Effector CD4-positive, alpha-beta T cell (primary cell): ENCODE data around the gene ADGRL3.
"Not testable (repeated sequence)": the region's sequence is repeated elsewhere in the genome, so short reads cannot be mapped to it uniquely, and the experiment has no call there.

ENCODE experiments used
- DNase-seq: peaks from one replicate; pipeline ENCODE4 v3.0.0-alpha.2; 2020

Gene ADGRL3

GRCh38 chr4:61762722-61763627 is 562.8 kb downstream of the ADGRL3 start:
- DNase-seq = no peak

- DNase-seq = no peak
Measured at GRCh38 chr4:61763682-61764081, 563.6 kb downstream of the ADGRL3 start.

GRCh38 chr4:61764090-61764489 is 564.0 kb downstream of the ADGRL3 start:
- not testable (repeated sequence) for DNase-seq

DNA sequence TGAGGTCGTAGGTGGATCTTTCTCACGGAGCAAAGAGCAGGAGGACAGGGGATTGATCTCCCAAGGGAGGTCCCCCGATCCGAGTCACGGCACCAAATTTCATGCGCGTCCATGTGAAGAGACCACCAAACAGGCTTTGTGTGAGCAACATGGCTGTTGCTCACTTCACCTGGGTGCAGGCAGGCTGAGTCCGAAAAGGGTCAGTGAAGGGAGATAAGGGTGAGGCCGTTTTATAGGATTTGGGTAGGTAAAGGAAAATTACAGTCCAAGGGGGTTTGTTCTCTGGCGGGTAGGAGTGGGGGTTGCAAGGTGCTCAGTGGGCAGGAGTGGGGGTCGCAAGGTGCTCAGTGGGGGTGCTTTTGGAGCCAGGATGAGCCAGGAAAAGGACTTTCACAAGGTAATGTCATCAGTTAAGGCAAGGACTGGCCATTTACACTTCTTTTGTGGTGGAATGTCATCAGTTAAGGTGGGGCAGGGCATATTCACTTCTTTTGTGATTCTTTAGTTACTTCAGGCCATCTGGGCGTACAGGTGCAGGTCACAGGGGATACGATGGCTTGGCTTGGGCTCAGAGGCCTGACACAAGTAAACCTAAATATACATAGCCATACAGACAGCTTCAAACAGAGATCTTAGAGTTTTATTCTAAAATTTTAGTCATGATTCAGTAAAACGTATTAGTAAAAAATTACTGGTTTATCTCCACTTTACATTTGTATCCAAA is 569.5 kb downstream of the ADGRL3 start:
- DNase-seq = not testable (repeated sequence)

- no peak for DNase-seq
Measured at GRCh38 chr4:61770456-61770855, 570.3 kb downstream of the ADGRL3 start.

GRCh38 chr4:61771056-61771455 is 570.9 kb downstream of the ADGRL3 start:
- no peak for DNase-seq

- DNase-seq = no peak
Measured at GRCh38 chr4:61772126-61772525, 572.0 kb downstream of the ADGRL3 start.

DNA sequence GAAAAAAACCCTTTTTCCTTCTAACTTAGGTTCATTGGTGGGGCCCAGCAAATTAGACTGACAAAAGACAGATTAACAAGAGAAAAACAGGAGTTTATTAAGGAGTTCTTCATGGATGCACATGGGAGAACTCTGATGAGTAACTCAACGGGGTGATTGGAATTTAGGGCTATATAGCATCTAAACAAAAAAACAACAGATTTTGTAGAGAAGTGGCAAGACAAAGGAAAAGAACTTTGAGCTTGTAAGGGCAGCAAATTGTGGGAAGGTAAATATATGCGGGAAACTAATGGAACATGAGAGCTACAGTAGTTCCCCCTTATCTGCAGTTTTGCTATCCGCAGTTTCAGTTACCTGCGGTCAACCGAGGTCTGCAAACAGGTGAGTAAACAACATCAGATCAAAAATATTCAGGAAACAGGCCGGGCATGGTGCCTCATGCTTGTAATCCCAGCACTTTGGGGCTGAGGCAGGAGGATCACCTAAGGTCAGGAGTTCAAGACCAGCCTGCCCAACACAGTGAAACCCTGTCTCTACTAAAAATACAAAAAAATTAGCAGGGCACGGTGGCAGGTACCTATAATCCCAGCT is 573.6 kb downstream of the ADGRL3 start:
- DNase-seq = no peak

DNA sequence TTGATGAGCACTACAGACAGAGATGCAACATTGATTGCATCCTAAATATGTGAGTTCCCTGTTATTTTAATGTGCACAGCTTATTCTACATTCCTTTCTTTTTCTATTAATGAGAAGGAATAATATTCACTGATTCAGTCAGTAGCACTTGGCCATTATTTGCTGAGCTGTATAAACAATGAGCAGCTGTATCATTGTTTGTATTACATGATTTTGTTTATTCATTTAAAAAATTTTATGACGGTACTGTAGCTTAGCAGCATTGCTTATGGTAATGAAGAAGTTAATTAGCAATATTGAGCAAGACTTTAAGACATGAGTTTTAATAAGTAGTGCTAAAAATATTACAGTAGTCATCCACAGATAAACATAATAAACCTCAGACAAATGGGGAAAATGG is 582.0 kb downstream of the ADGRL3 start:
- no peak for DNase-seq

GRCh38 chr4:61783050-61783449 is 582.9 kb downstream of the ADGRL3 start:
- DNase-seq = no peak

GRCh38 chr4:61785761-61786160 is 585.6 kb downstream of the ADGRL3 start:
- DNase-seq = no peak

- DNase-seq = no peak
Measured at GRCh38 chr4:61786211-61786610, 586.1 kb downstream of the ADGRL3 start.

DNA sequence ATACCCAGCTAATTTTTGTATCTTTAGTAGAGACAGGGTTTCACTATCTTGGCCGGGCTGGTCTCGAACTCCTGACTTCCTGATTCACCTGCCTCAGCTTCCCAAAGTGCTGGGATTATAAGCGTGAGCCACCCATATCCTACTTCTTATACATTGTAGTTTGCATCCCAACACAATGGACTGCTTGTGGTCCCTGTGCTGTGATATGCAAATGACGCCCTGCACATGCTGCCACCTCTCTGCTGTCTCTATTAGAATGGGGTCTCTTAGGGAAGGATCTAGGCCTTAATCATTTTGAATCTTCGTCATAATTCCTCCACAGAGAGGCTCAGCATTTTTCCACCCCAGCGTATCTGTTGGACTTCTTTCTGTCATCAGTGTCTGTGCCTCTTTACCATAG is 595.9 kb downstream of the ADGRL3 start:
- DNase-seq = no peak

DNA sequence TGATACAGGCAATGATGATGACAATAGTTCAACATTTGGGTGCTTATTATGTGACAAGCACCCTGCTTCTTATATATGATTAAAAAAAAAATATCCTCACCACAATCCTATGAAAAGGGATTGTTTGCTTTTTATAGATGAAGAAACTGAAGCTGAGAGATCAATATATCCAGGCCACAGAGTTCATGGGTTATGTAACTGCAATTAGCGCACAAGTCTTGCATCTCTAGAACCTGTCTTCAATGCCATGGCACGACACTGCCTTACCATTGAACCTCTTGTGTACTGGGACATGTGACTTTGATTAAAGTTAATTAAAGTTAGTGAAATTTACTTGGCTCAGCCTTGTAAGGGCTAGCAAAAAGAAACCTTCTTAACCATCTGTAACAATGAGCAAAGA is 599.7 kb downstream of the ADGRL3 start:
- DNase-seq = no peak

GRCh38 chr4:61805227-61805626 is 605.1 kb downstream of the ADGRL3 start:
- DNase-seq = no peak

DNA sequence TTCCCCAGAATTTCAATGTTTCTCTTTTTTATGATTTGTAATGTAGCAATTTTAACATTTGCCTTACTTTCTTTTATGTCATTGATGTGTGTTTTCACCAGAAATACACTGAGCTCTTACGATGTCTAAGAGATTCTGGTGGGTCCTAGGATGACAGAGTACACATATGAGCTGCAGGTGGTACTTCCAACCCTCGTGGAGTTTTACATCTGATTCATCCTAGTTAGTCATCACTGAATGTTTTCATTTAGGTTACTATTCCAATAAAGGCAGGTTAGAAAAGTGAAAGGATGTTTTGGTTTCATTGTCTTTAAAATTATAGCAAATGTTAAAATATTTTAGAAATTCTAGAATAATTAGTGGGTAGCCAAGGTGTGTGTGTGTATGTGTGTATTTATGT is 605.9 kb downstream of the ADGRL3 start:
- DNase-seq = no peak

- no peak for DNase-seq
Measured at GRCh38 chr4:61812171-61812570, 612.0 kb downstream of the ADGRL3 start.

DNA sequence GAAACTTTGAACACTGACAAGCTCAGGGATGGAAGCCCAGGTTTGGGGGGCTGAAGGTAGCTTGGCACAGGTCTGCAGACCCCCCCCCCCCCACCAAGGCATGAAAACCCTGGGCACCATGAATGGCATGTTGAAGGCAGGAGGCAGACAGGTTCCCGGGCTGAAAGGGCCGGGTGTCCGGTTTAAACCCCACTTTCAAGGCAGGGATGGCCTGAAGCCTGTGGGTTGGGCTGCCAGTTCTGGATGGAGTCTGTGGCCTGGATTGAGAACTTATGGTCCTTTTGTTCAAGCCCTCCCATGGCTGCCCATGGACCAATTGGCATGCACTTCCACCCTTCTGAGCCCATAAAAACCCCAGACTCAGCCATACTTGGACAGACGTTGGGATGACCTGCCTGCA is 616.9 kb downstream of the ADGRL3 start:
- no peak for DNase-seq

DNA sequence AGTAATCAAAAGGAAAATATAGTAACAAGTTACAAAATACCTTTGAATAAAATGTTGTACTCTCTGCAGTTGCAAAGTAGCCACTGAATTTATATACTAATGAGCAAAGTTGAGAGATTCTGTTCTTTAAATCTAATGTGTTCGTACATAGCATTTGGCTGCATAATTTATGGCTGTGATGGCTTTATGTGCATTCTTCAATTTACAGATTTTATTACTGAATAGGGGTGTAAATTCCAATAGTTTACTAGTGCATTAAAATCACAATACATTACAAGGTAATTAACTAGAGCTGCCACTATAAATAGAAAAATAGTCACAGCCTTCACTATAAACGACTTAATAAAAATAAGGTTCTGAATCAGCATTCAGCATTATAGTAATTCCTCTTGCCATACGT is 620.0 kb downstream of the ADGRL3 start:
- no peak for DNase-seq

- no peak for DNase-seq
Measured at GRCh38 chr4:61824454-61824853, 624.3 kb downstream of the ADGRL3 start.

DNA sequence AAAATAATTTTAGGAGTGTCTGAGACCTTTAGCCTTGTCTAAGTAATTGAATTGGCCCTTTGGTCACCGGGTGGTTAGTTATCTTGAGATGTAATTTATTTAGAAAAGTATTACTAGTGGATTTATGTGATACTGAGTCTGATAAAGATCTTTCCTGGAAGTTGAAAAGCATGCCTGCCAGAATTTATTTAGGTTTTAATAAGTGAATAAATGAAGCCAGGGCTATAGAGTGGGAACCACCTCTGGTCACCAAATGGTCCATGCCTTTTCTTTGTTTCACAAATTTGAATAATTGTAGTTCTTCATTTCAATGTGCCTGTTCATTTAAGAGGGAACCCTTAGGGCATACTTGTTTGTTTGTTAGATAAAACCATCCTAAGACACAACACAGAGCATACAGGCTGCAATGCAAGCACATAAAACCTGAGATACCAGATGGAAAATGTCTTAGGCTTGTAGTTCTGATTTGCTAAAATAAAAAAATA is 627.8 kb downstream of the ADGRL3 start:
- no peak for DNase-seq

DNA sequence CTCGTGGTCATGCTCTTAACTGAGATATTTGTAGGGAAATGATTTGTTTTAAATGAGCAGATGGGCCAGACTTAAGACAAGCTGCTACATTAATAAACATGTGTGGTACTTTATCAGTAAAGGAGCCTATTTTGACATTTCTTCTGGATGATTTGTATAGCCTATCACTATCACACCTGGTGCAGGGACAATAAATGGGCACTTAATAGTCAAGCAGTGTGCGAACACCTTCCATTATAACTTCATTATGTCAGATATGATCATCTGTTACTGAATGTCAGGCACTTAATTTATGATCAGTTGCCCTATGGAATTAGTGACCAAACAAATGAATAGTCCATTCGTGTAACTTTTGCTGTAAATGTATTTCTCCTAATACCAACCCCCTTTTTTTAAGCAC is 628.8 kb downstream of the ADGRL3 start:
- DNase-seq = no peak

- no peak for DNase-seq
Measured at GRCh38 chr4:61831987-61832386, 631.9 kb downstream of the ADGRL3 start.

- no peak for DNase-seq
Measured at GRCh38 chr4:61837395-61837794, 637.3 kb downstream of the ADGRL3 start.
